ENCODE measurements around the gene MED23.

DNA sequence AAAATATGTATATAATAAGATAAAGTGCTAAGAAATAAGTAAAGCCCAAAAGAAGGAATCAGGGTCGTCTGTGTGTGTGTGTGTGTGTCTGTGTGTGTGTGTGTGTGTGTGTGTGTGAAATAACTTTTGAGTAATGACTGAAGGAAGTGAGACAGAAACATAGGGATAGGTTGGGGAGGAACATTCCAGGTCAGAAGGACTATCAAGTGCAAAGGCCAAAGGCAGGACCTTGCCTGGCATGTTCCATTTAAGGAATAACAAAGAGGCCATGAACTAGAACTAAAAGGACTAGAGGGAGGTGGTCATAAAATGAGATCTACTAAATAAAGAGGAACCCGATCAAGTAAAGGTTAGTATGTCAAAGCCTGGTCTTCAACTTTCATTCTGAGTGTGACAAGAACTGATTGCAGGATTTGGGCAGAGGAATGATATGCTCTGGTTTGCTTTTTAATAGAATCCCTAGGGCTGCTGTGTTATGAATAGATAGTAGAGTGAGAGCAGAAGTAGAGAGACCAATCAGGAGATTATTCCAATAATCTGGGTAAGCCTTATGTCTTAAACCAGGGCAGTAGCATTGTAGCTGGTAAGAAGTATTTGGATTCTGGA, 15.9 kb upstream of the MED23 start:
- TF ChIP-seq POLR2A (IDR thresholded peaks at IDR 0.05; ENCODE audit: low read depth, low read length) (no peak), POLR2AphosphoS5 (IDR thresholded peaks at IDR 0.05; ENCODE audit: low read depth, low read length) (no peak), TAF1 (IDR thresholded peaks at IDR 0.05; ENCODE audit: borderline replicate concordance, low read depth, low read length) (no peak)
